Right lobe of liver (tissue), 4 donors: ENCODE data around the gene SYNE1.

Experiments
- POLR2A ChIP-seq: fragments of 450-650 bp; IDR thresholded peaks from one replicate; pipeline ENCODE4 v1.6.1; 2017; ENCODE audit warnings: antibody characterized with exemption, mild to moderate bottlenecking
- TF ChIP-seq, protein P1 (sequence below), 4 donors: fragments of 200-600 bp in 3 of 4; fragments of 450-650 bp in 1 of 4; IDR thresholded peaks; one replicate each; pipeline versions ENCODE4 v1.5.1 to v1.8.0; 2016 to 2022; ENCODE audit warnings: antibody characterized with exemption in 4 of 4, mild to moderate bottlenecking in 2 of 4
- donor health status: DM: no; HTN: no; CAD: no.
- donor health status: DM: no; HTN: no; CAD: no.
- donor health status: DM: no; HTN: yes; CAD: no.

DNA sequence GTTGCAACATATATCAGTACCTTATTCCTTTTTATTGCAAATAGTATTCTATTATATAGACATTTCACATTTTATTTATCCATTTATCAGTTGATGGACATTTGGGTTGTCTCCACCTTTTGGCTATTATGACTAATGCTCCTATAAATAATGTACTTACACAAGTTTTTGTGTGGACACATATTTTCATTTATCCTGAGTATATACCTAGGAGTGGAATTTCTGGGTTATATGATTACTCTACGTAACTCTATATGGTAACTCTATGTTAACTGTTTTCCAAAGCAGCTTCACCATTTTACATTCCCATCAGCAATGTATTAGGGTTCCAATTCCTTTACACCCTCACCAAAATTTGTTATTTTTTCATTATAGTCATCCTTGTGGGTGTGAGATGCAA is 424.7 kb downstream of the SYNE1 start:
- TF ChIP-seq, protein P1, sequence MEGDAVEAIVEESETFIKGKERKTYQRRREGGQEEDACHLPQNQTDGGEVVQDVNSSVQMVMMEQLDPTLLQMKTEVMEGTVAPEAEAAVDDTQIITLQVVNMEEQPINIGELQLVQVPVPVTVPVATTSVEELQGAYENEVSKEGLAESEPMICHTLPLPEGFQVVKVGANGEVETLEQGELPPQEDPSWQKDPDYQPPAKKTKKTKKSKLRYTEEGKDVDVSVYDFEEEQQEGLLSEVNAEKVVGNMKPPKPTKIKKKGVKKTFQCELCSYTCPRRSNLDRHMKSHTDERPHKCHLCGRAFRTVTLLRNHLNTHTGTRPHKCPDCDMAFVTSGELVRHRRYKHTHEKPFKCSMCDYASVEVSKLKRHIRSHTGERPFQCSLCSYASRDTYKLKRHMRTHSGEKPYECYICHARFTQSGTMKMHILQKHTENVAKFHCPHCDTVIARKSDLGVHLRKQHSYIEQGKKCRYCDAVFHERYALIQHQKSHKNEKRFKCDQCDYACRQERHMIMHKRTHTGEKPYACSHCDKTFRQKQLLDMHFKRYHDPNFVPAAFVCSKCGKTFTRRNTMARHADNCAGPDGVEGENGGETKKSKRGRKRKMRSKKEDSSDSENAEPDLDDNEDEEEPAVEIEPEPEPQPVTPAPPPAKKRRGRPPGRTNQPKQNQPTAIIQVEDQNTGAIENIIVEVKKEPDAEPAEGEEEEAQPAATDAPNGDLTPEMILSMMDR (IDR thresholded peaks at IDR 0.05): no peak
- no peak for TF ChIP-seq POLR2A
